HG03457 (cell line): ENCODE measurements around the gene MAN2A2.

ENCODE experiments used
- ATAC-seq: cut with Tn5 transposase; IDR thresholded peaks from one replicate; pipeline ENCODE4 v1.9.1; 2021; ENCODE audit warnings: moderate number of reproducible peaks; ENCODE audit not compliant: unreplicated experiment

MAN2A2 gene

DNA sequence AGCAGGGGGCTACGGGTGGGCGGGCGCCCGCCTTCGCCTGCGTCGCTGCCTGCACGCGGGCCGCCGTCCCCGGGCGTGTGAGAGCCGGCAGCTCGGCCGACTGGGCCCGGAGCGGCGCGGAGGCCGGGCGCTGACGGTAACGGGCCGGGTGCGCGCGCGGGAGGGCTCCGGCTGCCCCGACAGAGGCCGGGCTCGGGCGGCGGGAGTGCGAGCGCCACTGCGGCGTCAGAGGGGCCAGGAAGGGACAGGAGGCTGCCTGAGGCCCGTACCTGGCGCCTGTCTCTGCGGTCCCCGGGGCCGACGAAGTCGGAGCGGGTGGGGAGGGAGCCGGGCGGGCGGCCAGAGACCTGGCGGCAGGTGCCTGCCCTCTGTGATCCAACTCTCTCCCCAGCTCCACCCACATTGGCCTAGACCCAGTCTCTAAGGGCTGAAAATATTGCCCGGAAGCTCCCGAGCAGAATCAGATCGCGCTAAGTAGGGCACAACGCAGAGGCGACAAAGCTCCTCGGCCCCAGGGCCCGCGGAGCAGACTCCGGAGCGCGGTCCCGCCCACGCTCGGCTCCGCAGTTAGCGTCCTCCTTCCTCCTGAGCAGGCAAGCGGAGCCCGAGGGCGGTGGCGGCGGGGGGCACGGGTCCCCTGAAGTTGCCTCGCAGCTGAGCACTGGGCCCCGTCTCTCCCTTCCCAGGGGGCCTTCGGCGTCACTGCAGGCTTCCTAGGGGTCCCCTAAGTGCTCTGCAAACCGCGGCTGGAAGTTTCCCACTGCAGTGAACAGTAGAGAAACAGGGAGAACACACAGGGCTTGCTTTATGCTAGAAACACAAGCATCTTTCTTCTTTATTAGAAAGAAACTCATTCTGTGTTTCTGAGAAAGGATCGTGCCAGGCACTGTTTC, at the start of gene MAN2A2:
TSS of gene MAN2A2 (plus strand) at position 463 of the 893 bp plus-strand sequence. CDS start 906 bp downstream, outside the sequence.
- peak; percentile 34 for ATAC-seq

DNA sequence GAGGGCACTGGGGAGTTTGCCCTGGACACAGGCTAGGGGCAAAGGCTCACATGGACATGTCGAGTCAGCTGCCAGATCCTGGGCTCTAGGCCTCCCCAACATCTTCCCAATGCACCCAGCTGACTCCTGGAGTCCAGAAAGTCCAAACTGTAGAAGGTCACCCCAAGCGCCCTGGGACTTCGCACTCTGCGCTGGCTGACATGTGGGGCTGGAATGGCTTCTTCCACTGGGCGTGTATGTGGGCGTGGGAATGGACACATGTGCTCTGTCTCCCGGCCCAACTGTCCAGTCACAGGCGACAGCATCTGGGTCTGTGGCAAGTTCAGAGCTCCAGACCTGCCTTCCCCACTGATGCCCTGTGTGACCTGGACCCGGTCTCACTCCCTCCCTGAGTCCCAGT, 48.0 kb upstream of the MAN2A2 start:
- no peak for ATAC-seq

DNA sequence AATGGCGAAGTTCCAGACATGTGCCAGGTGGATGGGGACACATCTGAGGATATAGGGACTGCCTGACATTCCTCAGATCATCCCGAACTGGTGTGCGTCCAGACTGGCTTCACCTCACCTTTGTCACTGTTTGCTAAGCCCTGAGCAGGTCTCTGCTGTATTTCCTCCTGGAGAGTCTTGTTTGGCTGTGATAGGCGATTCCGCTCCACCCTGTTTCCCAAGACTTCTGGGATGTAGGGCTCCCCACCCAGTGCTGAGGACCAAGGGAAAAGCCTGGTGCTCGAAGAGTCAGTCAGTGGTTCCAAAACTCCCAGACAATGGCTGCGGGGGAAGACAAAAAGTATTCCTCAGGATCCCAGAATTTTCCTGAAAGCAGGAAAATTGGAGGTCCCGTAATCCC, 45.8 kb upstream of the MAN2A2 start:
- ATAC-seq = no peak

DNA sequence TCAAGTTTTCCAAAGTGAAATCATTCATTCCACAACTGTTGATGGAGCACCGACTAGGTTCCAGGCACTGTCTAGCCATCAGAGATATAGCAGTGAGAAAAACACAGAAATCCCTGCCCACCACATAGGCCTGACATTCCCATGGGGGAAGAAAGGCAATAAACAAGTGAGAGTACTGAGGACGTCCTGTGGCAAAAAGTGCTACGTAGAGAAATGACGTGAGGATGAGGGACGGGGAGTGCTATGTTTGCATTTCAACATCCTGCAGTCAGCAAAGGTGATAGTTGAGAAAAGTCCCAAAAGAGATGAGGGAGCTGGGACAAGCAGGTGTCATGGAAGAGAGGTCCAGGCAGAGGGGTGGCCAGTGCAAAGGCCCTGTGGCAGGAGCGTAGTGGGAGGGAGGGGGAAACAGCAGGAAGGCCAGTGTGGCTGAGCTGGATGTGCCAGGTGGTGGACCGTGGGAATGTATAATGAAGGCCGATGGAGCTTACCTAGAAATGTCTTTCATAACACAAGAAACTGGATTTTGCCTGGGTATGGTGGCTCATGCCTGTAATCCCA, 45.1 kb upstream of the MAN2A2 start:
- no peak for ATAC-seq

DNA sequence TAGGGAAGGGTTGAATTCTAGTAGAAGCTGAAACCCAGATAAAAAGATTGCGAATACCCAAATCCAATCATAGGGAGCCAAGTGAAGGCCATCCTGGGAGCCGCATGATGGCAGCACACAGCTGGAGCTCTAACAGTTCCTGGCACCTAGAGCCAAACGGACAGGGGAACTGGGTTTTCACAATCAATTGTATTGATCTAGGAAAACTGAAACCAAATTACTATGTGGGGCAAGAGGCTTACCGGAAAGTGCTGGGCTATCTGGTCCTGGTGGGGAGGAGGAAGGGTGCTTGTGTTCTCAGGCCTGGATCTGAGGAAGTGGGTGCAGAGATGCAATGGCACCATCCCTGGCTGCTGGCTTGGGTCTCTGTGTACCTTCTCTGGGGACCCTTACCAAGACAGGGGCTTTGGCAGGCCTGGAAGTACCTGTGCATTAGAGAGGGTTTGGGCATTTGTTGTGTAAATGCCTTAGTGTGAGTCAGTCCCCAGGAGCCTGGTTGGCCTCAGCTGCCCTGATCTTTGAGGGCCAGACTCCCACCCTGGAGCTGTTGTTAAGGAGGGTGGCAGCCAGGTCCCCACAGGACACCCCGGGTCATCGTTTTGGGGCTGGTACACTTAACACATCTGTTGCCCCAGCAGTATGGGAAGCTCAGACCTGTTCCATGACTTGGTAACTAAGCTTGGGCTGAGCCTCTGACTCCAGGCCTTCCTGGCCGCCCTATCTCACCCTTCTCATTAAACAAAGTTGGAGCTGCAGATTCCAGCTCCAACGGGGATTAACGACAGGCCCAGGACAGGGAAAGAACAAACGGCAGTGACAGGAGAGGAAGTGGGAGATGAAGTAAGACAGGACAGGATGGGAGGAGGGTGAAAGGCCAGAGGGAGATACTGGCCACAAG, 43.6 kb upstream of the MAN2A2 start:
- ATAC-seq = no peak

DNA sequence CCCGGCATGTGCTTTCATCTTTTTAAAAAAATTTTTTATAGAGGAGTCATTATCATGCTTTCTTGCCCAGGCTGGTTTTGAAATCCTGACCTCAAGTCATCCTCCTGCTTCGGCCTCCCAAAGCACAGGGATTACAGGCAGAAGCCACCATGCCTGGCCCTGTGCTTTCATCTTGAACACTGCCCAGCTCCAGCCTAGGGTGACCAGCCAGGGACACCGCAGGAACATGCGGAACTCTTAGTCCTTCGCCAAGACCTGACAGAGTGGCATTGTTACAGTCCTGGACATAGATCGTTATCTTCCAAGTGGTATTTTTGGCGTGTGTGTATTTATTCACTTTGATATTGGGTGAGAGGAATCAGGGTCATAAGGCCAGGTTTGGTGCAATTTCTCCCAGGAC, 42.7 kb upstream of the MAN2A2 start:
- no peak for ATAC-seq

DNA sequence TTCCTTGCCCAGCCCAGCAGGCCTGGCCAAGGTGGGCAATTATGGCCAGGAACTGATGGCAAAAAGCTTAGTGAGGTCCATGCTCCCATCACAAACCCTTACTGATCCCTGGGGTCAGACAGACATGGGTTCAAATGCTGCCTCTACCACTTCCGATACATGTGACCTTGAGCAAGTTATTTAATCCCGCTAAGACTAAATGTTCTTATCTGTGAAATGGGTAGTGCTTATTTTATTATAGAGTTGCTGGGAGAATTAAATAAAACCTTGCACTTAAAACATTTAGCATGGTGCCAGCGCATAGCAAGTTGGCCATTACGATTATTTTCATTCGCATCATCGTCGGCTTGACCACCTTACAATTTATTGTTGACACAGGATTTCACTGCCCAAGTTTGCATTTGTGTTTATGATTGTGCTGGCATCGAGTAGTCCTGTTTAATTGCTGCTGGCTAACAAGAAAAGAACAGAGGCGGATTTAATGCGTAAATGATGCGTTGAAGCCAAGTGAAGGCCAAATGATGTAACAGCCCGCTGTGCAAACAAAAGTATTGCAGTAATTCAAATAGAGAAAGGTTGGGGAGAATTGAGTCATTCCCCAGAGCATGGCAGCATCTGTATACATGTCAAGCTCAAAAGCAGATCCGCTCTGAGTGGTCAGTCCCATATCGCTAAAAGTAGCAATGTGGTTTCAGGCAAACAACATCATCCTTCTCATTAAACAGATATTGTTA, 42.0 kb upstream of the MAN2A2 start:
- no peak for ATAC-seq

DNA sequence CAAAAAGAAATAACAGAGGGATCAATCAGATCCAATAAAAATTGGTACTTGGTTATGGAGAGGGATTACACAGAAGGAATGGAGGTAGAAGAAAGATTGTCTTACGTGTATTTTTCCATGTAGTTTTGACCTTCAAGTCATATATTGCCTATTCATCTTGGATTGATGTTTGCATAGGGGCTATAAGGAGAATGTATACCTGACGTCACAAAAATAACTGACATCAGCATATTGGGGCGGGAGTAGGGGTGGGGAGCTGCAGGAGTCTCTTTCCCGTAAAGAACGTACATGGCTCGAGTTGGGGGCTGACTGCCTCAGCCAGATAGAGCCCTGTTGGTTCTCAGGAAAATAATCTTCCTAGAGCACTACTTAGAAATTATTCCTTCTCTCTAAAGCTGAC, 40.6 kb upstream of the MAN2A2 start:
- ATAC-seq = no peak

DNA sequence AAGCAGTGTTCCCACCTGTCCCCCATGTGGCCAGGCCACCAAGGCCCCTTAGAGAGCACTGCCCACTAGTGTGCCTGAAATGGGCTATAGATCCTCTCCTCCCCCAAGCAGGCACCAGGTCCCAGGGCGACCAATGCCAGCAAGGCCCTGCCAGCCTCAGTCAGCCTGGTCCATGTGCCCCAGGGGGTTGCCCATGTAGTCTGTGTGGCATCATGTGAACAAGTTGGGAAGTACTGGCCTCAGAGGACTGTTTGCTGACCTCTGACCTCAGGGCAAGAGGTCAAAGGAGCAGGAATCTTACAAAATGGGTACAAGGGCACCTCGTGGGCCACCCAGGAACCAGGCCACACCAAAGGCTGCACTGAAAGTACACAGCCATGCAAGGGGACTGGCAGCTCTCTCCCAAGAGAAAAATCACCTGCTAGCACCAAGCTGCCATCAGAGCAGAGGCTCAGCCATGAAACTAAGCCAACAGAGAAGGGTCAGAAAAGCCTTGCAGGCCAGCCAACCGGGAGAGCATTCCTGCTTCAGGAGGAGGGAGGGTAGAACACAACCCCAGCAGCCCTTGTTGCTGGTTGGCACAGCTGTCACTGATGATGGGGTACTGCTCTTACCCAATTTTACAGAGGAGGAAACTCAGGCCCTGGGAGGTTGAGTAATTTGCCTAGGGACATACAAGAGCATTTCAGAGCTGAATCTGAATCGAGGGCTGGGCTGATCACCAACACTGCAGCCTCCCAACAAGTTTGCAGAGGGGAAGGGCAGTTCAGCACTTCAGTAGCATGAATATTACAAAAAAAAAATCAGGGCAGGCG, 39.9 kb upstream of the MAN2A2 start:
- ATAC-seq = no peak

DNA sequence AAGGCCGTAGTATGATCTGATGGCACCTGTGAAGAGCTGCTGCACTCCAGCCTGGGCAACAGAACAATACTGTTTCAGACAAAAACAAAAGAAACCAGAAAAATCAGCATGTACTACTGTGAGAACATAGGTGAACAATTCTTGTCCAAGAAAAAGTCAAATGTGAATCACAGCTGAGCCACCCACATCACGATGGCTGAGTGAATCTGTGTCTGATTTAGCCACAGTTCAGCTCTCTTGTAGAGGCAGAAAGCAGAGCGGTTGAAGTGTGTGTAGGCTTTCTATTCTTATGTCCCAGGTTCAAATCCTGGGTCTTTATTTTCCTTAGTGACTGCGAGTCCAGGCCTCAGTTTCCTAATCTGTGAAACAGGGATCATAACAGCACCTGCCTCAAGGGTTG, 39.1 kb upstream of the MAN2A2 start:
- ATAC-seq = no peak

DNA sequence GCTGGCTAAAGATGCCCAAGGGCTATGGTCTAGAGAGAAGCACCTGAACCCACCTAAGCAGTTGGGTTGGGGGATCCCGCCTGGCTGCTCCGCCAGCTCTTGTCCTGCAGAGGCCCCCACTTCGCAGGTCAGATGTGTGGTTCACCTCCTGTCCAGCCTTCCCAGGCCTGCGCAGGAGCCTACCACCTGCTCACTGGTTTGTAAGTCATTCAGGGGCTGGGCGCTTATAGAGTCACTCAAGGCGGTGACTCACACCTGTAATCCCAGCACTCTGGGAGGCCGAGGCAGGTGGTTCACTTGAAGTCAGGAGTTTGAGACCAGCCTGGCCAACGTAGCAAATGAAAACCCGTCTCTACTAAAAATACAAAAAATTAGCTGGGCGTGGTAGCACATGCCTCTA, 38.6 kb upstream of the MAN2A2 start:
- no peak for ATAC-seq

DNA sequence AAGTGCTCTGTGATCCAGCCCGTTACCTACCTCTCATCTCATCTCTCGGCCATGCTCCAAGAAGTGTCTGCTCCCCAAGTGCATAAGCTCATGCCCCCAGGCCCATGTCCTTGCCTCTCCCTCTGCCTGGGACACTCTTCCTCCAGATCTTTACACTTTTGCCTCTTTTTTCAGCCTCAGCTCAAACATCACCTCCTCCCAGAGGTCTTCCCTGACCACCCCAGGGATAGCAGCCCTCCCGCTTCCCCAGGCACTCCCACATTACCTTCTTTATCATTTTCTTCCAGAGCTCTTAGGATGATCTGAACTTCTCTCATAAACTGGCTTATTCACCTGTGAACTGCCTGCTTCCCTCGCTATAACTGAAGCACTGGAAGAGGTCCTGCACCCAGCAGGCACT, 37.4 kb upstream of the MAN2A2 start:
- no peak for ATAC-seq

DNA sequence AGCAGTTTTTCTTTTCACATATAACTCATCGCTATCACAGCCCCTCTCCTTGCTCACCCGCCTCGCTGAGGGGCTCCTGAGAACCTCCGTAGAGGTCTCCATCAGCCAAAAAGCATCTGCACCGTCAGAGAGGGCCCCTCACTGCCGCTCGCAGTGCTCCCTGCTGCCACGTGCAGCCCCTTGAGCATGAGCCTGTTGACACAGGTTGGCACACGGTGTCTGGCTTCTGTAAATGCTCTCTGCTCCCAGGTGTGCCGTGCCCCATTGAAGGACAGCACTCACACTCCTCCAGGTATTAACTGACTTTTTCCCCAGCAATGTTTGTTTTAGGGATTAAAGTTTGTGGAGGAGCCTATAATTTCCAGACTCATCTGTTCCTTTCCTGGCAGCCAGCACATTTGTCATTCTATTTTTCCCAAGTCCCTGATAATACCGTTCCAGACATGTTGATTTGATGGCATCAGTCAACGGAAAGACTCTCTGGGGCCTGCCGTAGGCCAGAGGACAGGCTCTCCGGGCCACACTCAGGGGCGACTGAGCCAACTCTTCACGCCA, 36.9 kb upstream of the MAN2A2 start:
- no peak for ATAC-seq

DNA sequence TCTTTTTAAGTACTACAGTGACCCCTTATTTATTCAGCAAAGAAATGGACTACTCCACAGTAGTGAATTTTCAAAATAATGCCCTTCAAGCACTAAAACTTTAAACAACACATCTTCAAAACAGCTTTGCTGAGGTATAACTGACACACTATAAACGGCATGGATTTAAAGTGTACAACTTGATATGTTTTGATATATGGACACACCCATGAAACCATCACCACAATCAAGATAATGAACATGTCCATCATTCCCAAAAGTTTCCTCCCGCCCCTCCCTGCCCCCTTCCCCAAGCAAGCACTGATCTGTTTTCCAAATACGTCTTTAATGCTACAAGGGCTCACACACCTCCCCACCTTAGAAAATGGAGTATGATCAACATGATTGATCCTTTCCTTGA, 36.3 kb upstream of the MAN2A2 start:
- ATAC-seq = no peak

DNA sequence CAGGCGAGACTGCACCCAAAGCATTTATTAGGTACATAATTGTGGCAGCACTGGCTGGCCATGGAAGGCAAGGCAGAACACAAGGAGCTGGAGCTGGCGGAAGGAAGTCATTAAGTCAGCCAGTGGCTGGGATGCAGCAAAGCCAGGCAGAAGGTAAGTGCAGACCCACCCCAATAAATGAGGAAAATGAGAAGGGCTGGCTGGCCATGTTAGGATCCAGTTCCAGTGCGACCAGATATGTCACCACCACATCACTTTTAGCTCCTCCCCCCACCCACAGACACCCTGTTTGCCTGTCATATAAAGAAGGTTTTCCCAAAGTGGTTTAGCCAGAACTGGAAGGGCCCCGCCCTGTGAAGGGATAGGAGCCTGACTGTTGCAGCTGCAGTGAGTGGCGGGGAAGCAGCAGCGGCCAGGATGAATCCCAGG, 34.8 kb upstream of the MAN2A2 start, which contains the start of gene FURIN:
TSS of gene FURIN (plus strand) at position 328 of the 429 bp plus-strand sequence. CDS start 7,153 bp downstream, outside the sequence.
- no peak for ATAC-seq

DNA sequence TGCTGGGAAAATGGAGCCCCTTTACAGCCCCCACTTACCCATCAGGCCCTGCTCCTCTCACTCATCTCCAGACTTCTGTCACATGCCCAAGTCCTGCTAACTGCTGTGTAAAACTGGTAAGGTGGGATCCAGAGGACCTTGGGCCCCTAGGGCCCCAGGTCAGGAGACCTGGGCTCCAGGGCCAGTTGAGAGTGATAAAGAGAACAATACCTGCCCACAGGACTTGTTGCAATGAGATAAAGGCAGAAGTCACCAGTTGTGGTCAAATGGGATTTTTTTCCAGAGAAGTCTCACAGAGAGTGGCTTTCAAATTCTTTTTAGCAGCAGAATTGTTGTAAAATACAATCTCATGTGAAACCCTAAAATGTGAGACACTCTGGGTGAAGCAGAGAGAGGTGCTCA, 34.0 kb upstream of the MAN2A2 start:
- ATAC-seq = no peak

DNA sequence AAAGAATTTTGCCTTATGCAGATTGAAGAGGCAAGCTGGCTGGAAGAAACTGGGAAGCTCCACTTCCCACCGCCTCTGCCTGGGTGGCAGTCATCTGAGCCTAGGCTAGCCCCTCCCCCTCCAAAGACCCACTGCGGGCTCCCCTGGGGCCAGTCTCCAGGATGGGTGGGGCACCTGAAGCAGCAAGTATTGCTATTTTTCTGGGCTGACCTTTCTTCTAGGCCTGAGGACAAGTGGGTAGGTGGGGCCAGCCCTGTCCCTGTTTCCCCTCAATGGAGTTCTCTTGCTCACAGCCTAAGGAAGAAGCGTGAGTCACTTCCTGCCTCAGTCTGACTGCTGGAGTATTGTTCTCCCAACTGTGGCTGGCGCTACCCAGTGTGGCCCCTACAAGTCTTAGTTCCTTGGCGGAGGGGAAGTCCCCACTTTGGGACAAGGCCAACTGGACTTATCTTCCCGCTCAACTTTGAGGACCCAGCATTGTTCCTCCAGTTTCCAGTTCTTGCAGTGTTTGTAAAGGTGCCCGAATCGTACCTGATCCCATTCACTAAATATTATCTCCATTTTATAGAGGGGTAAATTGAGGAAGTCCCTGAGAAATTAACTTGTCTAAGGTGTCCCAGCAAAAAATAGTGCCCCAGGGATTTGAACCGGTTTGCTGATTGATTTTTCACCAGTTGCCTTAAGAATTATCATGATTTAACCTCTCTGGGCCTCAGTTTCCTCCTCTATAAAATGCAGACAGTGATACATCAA, 33.3 kb upstream of the MAN2A2 start:
- no peak for ATAC-seq

DNA sequence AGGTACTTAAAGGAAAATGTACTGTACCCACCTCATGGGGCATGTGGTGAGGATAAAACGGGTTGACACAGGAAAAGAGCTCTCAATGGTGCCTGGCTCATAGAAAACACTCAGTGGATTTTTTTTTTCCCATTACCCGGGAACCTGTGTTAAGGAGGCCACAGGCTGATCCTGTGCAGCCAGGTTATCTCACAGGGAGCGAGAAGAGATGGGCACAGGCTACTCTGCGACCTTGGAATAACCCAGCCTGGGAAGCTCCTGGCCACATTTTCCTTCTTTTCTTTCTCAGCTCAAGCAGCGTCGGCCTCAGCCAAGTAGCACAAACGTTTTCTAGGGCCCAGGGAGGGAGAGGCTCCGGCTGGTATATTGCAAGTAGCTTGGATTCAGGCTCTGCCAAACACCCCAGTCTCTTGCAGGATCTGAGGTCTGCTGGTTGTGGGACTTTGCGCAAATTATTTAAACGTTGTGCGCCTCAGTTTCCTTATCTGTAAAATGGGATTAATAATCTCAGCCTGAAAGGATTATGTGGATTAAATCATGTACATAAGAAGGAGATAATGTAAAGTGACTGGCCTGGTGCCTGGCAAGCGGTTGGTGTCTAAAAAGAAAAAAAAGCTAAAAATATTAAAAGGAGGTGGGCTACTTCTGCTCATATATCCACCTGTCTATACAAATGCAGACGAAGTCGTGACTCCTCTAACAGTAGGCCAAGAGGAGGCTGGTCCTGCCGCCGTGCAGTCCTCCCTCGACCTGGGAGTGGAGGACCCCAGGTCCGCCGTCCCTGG, 32.6 kb upstream of the MAN2A2 start:
- no peak for ATAC-seq
